ENCODE data around the gene CHMP6.

CHMP6 gene

GRCh38 chr17:80991645-80992076, at the start of gene CHMP6:
TSS of gene CHMP6 (plus strand) at chr17:80991841. CDS start at chr17:80991919, 78 bp downstream.
- DNase-seq: peak; percentile 82

GRCh38 chr17:80942423-80943345, 49.0 kb upstream of the CHMP6 start:
- DNase-seq: no peak

GRCh38 chr17:80943346-80944145, 48.1 kb upstream of the CHMP6 start:
- DNase-seq: no peak

- no peak for DNase-seq
Observed at GRCh38 chr17:80944326-80944725, 47.3 kb upstream of the CHMP6 start.

- no peak for DNase-seq
Observed at GRCh38 chr17:80945736-80946135, 45.9 kb upstream of the CHMP6 start.

- no peak for DNase-seq
Observed at GRCh38 chr17:80946449-80946848, 45.2 kb upstream of the CHMP6 start.

- no peak for DNase-seq
Observed at GRCh38 chr17:80947200-80947940, 44.3 kb upstream of the CHMP6 start.

GRCh38 chr17:80948019-80948975, 43.3 kb upstream of the CHMP6 start:
- no peak for DNase-seq

- no peak for DNase-seq
Observed at GRCh38 chr17:80948976-80949450, 42.6 kb upstream of the CHMP6 start.

GRCh38 chr17:80949451-80950421, 41.9 kb upstream of the CHMP6 start:
- no peak for DNase-seq

GRCh38 chr17:80950466-80951120, 41.0 kb upstream of the CHMP6 start:
- no peak for DNase-seq

- DNase-seq: peak; percentile 1
Observed at GRCh38 chr17:80951121-80952090, 40.2 kb upstream of the CHMP6 start.

- no peak for DNase-seq
Observed at GRCh38 chr17:80952291-80952690, 39.4 kb upstream of the CHMP6 start.

GRCh38 chr17:80953471-80954315, 37.9 kb upstream of the CHMP6 start:
- no peak for DNase-seq

- DNase-seq: no peak
Observed at GRCh38 chr17:80955078-80955477, 36.6 kb upstream of the CHMP6 start.

GRCh38 chr17:80955671-80956280, 35.9 kb upstream of the CHMP6 start:
- no peak for DNase-seq
